ENCODE data around the gene CHMP4B.
A peak's percentile ranks its signal among the peaks of the same experiment; 100 is the strongest.

CHMP4B gene

GRCh38 chr20:33827109-33827508 lies 16.0 kb downstream of the CHMP4B start:
- Histone ChIP-seq H3K79me2 (ENCODE audit: control insufficient read depth, low read length) (peaks cover 95% of the 10 kb centered on the region), H3F3A (ENCODE audit: control insufficient read depth, insufficient read depth) (no peaks in the 10 kb centered on the region), H3K4me2 (ENCODE audit: low read length) (0 out of 2 replicates have a peak overlapping the region, but pooled peaks have one; percentile 4), H3K27me3 (ENCODE audit: control insufficient read depth, low read length) (no peaks in the 10 kb centered on the region), H4K20me1 (ENCODE audit: control insufficient read depth, insufficient read depth, low read depth, low read length) (peaks cover 21% of the 10 kb centered on the region; the same call in 1 of the 2 replicates), H3K4me3 (ENCODE audit: low read length) (no peak overlapping the region), H3K9me3 (ENCODE audit: control insufficient read depth, insufficient read depth, low read length) (no peaks in the 10 kb centered on the region), H3K27ac (ENCODE audit: low read depth, low read length) (no peak overlapping the region), H3K4me1 (ENCODE audit: control insufficient read depth, low read length) (peaks cover 25% of the 10 kb centered on the region), H3K9me2 (replicated peaks; ENCODE audit: control insufficient read depth, low read length) (no peaks in the 10 kb centered on the region), H3K36me3 (ENCODE audit: control insufficient read depth, low read length) (no peaks in the 10 kb centered on the region)
- TF ChIP-seq CTCF (IDR thresholded peaks at IDR 0.05; ENCODE audit: low read depth, low read length, poor library complexity, severe bottlenecking) (no peak), EZH2phosphoT487 (IDR thresholded peaks at IDR 0.05; ENCODE audit: borderline replicate concordance, low read length) (no peak)

- Histone ChIP-seq H3K27ac (ENCODE audit: low read depth, low read length) (no peak overlapping the region), H3K36me3 (ENCODE audit: control insufficient read depth, low read length) (no peaks in the 10 kb centered on the region), H3K9me2 (replicated peaks; ENCODE audit: control insufficient read depth, low read length) (no peaks in the 10 kb centered on the region), H3K4me2 (ENCODE audit: low read length) (0 out of 2 replicates have a peak overlapping the region, but pooled peaks have one; percentile 4), H3F3A (ENCODE audit: control insufficient read depth, insufficient read depth) (no peaks in the 10 kb centered on the region), H3K4me3 (ENCODE audit: low read length) (no peak overlapping the region), H3K79me2 (ENCODE audit: control insufficient read depth, low read length) (peaks cover 94% of the 10 kb centered on the region), H3K4me1 (ENCODE audit: control insufficient read depth, low read length) (peaks cover 25% of the 10 kb centered on the region), H4K20me1 (ENCODE audit: control insufficient read depth, insufficient read depth, low read depth, low read length) (peaks cover 19% of the 10 kb centered on the region; the same call in 1 of the 2 replicates), H3K9me3 (ENCODE audit: control insufficient read depth, insufficient read depth, low read length) (no peaks in the 10 kb centered on the region), H3K27me3 (ENCODE audit: control insufficient read depth, low read length) (no peaks in the 10 kb centered on the region)
- TF ChIP-seq CTCF (IDR thresholded peaks at IDR 0.05; ENCODE audit: low read depth, low read length, poor library complexity, severe bottlenecking) (no peak), EZH2phosphoT487 (IDR thresholded peaks at IDR 0.05; ENCODE audit: borderline replicate concordance, low read length) (no peak)
Observed at GRCh38 chr20:33827634-33828325, 16.6 kb downstream of the CHMP4B start.

GRCh38 chr20:33828326-33828844 lies 17.2 kb downstream of the CHMP4B start:
- H3K9me2 ChIP-seq (replicated peaks; ENCODE audit: control insufficient read depth, low read length) = no peaks in the 10 kb centered on the region
- no peaks in the 10 kb centered on the region for H3K9me3 ChIP-seq (ENCODE audit: control insufficient read depth, insufficient read depth, low read length)
- H3F3A ChIP-seq (ENCODE audit: control insufficient read depth, insufficient read depth) = no peaks in the 10 kb centered on the region
- no peaks in the 10 kb centered on the region for H3K36me3 ChIP-seq (ENCODE audit: control insufficient read depth, low read length)
- H3K4me2 ChIP-seq (ENCODE audit: low read length) = no peak overlapping the region
- no peak for TF ChIP-seq CTCF (IDR thresholded peaks at IDR 0.05; ENCODE audit: low read depth, low read length, poor library complexity, severe bottlenecking)
- TF ChIP-seq EZH2phosphoT487 (IDR thresholded peaks at IDR 0.05; ENCODE audit: borderline replicate concordance, low read length) = no peak
- no peak overlapping the region for H3K4me3 ChIP-seq (ENCODE audit: low read length)
- peaks cover 94% of the 10 kb centered on the region for H3K79me2 ChIP-seq (ENCODE audit: control insufficient read depth, low read length)
- H3K4me1 ChIP-seq (ENCODE audit: control insufficient read depth, low read length) = peaks cover 25% of the 10 kb centered on the region
- peaks cover 19% of the 10 kb centered on the region; the same call in 1 of the 2 replicates for H4K20me1 ChIP-seq (ENCODE audit: control insufficient read depth, insufficient read depth, low read depth, low read length)
- no peaks in the 10 kb centered on the region for H3K27me3 ChIP-seq (ENCODE audit: control insufficient read depth, low read length)
- no peak overlapping the region for H3K27ac ChIP-seq (ENCODE audit: low read depth, low read length)
